Stimulated activated CD4-positive, alpha-beta T cell treated with anti-CD3 and anti-CD28 coated beads, TNF-alpha, amount 100 ng/mL, for 48 hours (primary cell): ENCODE measurements around the gene ZC3H12C.
A peak's percentile ranks its signal among the peaks of the same experiment; 100 is the strongest.

Experiments
- DNase-seq, 3 donors: peaks; one replicate each; pipeline ENCODE4 v3.0.0-alpha.2; 2020; ENCODE audit warnings: low read depth in 3 of 3

Gene ZC3H12C

GRCh38 chr11:110148775-110149744 lies 55.9 kb downstream of the ZC3H12C start:
- no peak for DNase-seq

GRCh38 chr11:110152199-110152598 lies 59.0 kb downstream of the ZC3H12C start:
- DNase-seq: no peak

- DNase-seq: no peak
Observed at GRCh38 chr11:110153474-110153873, 60.3 kb downstream of the ZC3H12C start.

GRCh38 chr11:110156503-110156902 lies 63.3 kb downstream of the ZC3H12C start:
- DNase-seq: no peak

GRCh38 chr11:110158317-110159200 lies 65.4 kb downstream of the ZC3H12C start:
- no peak for DNase-seq

- DNase-seq: no peak
Observed at GRCh38 chr11:110159476-110159875, 66.3 kb downstream of the ZC3H12C start.

GRCh38 chr11:110160016-110160415 lies 66.8 kb downstream of the ZC3H12C start:
- no peak for DNase-seq

GRCh38 chr11:110160437-110160836 lies 67.2 kb downstream of the ZC3H12C start:
- DNase-seq: no peak

GRCh38 chr11:110161061-110161460 lies 67.9 kb downstream of the ZC3H12C start:
- no peak for DNase-seq

GRCh38 chr11:110162216-110162615 lies 69.0 kb downstream of the ZC3H12C start:
- no peak for DNase-seq

GRCh38 chr11:110165039-110165925 lies 72.1 kb downstream of the ZC3H12C start:
- DNase-seq: no peak

GRCh38 chr11:110168033-110168803 lies 75.0 kb downstream of the ZC3H12C start:
- DNase-seq: no peak

GRCh38 chr11:110169738-110170137 lies 76.5 kb downstream of the ZC3H12C start:
- DNase-seq: no peak

- no peak for DNase-seq
Observed at GRCh38 chr11:110172468-110173065, 79.4 kb downstream of the ZC3H12C start.

GRCh38 chr11:110173811-110174644 lies 80.8 kb downstream of the ZC3H12C start:
- DNase-seq: peak; percentile 29 to 66 (median 41)

GRCh38 chr11:110174645-110175310 lies 81.6 kb downstream of the ZC3H12C start:
- DNase-seq: no peak

GRCh38 chr11:110176366-110177085 lies 83.3 kb downstream of the ZC3H12C start:
- DNase-seq: no peak

- DNase-seq: no peak
Observed at GRCh38 chr11:110177086-110177456, 83.9 kb downstream of the ZC3H12C start.
